Measurements from ENCODE around the gene ZNF778. TPM values are rescaled to one million over a fixed set of nuclear protein-coding genes. Genes with fewer than 3 reads are reported as not detected.

The ZNF778 gene
- total RNA-seq, 1 experiment from 2014 or later = 16.4 TPM

DNA sequence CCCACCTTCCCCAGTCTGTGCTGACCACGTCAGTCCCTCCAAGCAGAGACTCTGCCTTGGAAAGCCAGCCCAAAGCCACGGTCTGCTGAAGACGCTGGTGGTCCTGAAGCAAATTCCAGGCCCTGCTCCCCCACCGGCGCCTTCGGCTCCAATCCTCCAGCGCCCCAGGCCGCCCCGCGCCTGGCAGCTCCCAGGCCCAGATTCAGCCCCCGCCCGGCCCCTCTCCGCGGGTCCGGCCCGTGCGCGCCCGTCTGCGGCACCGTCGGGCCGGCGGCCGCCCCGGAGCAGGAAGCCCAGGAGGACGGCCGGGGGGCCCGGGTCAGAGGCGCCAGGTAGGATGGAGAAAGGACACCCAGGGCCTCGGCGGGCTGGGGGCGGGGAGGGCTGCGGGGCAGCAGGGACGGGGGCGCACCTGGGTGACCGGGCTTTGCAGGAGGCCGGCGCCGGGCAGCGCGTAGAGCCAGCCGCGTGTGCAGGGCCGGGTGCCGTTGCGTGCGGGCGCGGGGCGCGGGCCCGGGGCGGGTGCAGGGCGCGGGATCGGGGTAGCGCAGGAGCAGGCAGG lies 16.6 kb upstream of the ZNF778 start:
- Histone ChIP-seq H3K27me3 (ENCODE audit: insufficient read depth, low read length) (peaks cover 7% of the 10 kb centered on the region; the same call in 1 of the 2 replicates), H3K9ac (ENCODE audit: extremely low read depth, insufficient read length, low read length) (no peak overlapping the region), H4K8ac (replicated peaks; ENCODE audit: insufficient read length, low read depth, low read length) (no peak overlapping the region), H3K14ac (ENCODE audit: insufficient read depth, low read length) (no peak overlapping the region; the same call in 1 of the 2 replicates), H2AFZ (ENCODE audit: low read length) (no peak overlapping the region), H3K4me1 (ENCODE audit: insufficient read depth, low read length) (no peaks in the 10 kb centered on the region), H3K79me1 (ENCODE audit: insufficient read depth, low read depth, low read length, poor library complexity, severe bottlenecking) (no peaks in the 10 kb centered on the region), H2BK15ac (ENCODE audit: low read depth, low read length) (no peak overlapping the region), H2BK20ac (ENCODE audit: low read depth, low read length, poor library complexity, severe bottlenecking) (no peak overlapping the region), H3K27ac (ENCODE audit: insufficient read length, low read depth, low read length) (no peak overlapping the region), H3K79me2 (ENCODE audit: insufficient read depth, low read length) (no peaks in the 10 kb centered on the region), H3K18ac (ENCODE audit: insufficient read length, low read depth, low read length) (no peak overlapping the region), H3K23me2 (ENCODE audit: insufficient read length, low read depth, low read length, poor library complexity, severe bottlenecking) (peaks cover 8% of the 10 kb centered on the region), H3K56ac (ENCODE audit: insufficient read length, low read depth, low read length) (no peak overlapping the region), H2BK5ac (ENCODE audit: insufficient read length, low read length) (no peak overlapping the region), H4K5ac (ENCODE audit: insufficient read length, low read depth, low read length) (no peak overlapping the region), H3K9me3 (ENCODE audit: control insufficient read depth, low read depth, low read length) (no peaks in the 10 kb centered on the region), H3K4me2 (ENCODE audit: insufficient read depth, insufficient read length, low read length) (peak overlapping the region; percentile 39), H2AK5ac (ENCODE audit: insufficient read length, low read length) (no peak overlapping the region), H3K23ac (ENCODE audit: insufficient read length, low read depth, low read length) (no peak overlapping the region), H4K20me1 (ENCODE audit: control insufficient read depth, insufficient read depth, insufficient read length) (no peaks in the 10 kb centered on the region), H2BK120ac (ENCODE audit: low read depth, low read length, poor library complexity, severe bottlenecking) (no peak overlapping the region), H4K91ac (ENCODE audit: insufficient read length, low read depth, low read length) (no peak overlapping the region), H3K4ac (ENCODE audit: low read depth, low read length) (no peak overlapping the region), H3T11ph (ENCODE audit: low read length) (no peak overlapping the region), H2BK12ac (ENCODE audit: insufficient read length, low read depth, low read length) (no peak overlapping the region)
- H3K4me3 Mint-ChIP-seq = peak overlapping the region; percentile 58 to 79
- H3K27me3 Mint-ChIP-seq (ENCODE audit: low read depth) = peaks cover 54% of the 10 kb centered on the region
- H3K9me3 Mint-ChIP-seq = peaks cover 5 to 6% of the 10 kb centered on the region in 2 experiments; a peak in 2 of 5 replicates
- no CpG with 5 or more reads among the region's 58 CpGs for WGBS (ENCODE audit: extremely low coverage, insufficient read length, low lambda C conversion rate)
- DNase-seq = peak; percentile 40
- H3K27ac Mint-ChIP-seq = no peak overlapping the region
- peaks cover 6 to 11% of the 10 kb centered on the region in 2 experiments; a peak in 2 of 4 replicates for H3K4me1 Mint-ChIP-seq
- TF ChIP-seq CTCF (conservative IDR thresholded peaks at IDR 0.05) = no peak
- H3K36me3 Mint-ChIP-seq (ENCODE audit: insufficient read depth in 1 of 3, low read depth in 3 of 3) = no peaks in the 10 kb centered on the region; a peak in 1 of 7 replicates
